GM10248 (cell line): ENCODE results near the gene NFASC.

Experiments used
- CTCF ChIA-PET: fragments of 300-600 bp; sonication (Branson Sonifier 250); formaldehyde crosslinking; extraction: SDS; loops from one replicate; lab custom pipeline; 2021; ENCODE audit warnings: antibody characterized with exemption; lab: Yijun Ruan, JAX
- POLR2A ChIA-PET: fragments of 350-650 bp; sonication (Branson Sonifier 250); formaldehyde crosslinking; extraction: SDS; loops from one replicate; lab custom pipeline; 2020; ENCODE audit warnings: antibody characterized with exemption; lab: Yijun Ruan, JAX
- DNase-seq: peaks from one replicate; pipeline ENCODE4 v3.0.0; 2012; ENCODE audit errors: extremely low spot score
- TF ChIP-seq, protein P1 (sequence below): IDR thresholded peaks from 2 replicates; pipeline ENCODE4 v1.5.1; 2012; ENCODE audit warnings: mild to moderate bottlenecking, low read depth; ENCODE audit errors: extremely low read depth, missing control alignments, control extremely low read depth

Gene NFASC

DNA sequence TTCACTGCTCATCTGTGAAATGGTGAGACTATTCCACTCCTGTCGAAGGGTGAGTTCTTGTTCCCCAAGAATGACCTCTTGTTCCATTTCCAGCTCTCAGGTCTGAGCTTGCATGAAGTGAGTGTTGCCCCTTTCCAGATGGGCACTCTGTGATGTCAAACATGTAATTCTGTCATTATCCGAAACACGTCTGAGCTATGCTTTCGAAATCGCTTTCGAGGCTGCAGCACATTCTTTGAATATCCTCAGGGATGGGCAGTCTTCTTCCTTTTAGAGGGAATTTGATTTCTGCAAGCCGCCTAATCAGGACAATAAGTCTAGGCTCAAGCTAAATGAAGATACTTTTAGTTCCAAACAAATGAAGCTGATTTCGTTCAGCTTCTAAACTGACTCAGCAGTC is 15.1 kb downstream of the NFASC start:
- no peak for DNase-seq
- TF ChIP-seq, protein P1, sequence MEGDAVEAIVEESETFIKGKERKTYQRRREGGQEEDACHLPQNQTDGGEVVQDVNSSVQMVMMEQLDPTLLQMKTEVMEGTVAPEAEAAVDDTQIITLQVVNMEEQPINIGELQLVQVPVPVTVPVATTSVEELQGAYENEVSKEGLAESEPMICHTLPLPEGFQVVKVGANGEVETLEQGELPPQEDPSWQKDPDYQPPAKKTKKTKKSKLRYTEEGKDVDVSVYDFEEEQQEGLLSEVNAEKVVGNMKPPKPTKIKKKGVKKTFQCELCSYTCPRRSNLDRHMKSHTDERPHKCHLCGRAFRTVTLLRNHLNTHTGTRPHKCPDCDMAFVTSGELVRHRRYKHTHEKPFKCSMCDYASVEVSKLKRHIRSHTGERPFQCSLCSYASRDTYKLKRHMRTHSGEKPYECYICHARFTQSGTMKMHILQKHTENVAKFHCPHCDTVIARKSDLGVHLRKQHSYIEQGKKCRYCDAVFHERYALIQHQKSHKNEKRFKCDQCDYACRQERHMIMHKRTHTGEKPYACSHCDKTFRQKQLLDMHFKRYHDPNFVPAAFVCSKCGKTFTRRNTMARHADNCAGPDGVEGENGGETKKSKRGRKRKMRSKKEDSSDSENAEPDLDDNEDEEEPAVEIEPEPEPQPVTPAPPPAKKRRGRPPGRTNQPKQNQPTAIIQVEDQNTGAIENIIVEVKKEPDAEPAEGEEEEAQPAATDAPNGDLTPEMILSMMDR = no peak
- CTCF ChIA-PET = interaction anchor here (0.8 to 1.5 kb wide), 3 partner anchors 13 to 55 kb away, joined by 4 to 5 read pairs (median 4); no protein-coding TSS in a partner anchor
- POLR2A ChIA-PET = no interaction called here

DNA sequence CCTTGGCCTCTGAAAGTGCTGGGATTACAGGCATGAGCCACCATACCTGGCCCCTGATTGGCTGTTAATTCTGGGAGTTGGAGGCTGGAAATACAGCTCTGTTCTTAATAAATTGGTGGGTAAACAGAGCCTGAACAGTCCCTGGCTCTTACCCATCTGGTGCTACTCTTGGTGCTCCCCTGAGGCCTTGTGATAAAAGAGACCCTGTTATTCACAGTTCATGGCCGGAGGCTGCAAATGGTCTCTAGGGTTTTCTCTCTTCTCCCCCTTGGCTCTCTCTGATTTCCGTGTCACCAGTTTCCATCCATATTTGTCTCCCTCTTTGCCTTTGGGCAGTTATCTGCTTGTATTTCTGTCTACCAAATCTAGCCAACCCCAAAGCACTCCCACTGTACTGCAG is 17.2 kb downstream of the NFASC start:
- ChIA-PET POLR2A (no interaction called here), CTCF (interaction anchor here (1.1 kb wide), 1 partner anchor 80 kb away, joined by 3 read pairs; no protein-coding TSS in a partner anchor)
- no peak for DNase-seq
- TF ChIP-seq, protein P1 = no peak

DNA sequence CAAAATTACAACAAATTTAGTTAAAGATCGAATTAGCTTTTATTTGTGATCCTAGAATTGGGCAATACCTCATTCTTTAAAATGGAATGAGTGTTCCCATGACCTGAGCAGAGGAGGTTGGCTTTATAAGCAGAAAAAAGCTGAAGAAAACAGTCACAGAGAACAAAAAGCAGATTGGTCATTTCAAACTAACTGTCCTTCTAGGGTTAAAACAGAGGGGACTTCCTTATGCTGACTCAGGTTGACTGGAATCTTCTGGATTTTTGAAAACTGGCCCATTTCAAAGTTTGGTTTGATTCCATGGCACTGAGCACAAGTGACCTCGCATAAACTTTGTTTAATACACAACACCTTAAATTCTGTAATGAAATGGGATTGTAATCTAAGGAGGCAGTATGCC is 17.6 kb downstream of the NFASC start:
- POLR2A ChIA-PET = no interaction called here
- CTCF ChIA-PET = interaction anchor here (1.5 kb wide), 1 partner anchor 81 kb away, joined by 3 read pairs; no protein-coding TSS in a partner anchor

DNA sequence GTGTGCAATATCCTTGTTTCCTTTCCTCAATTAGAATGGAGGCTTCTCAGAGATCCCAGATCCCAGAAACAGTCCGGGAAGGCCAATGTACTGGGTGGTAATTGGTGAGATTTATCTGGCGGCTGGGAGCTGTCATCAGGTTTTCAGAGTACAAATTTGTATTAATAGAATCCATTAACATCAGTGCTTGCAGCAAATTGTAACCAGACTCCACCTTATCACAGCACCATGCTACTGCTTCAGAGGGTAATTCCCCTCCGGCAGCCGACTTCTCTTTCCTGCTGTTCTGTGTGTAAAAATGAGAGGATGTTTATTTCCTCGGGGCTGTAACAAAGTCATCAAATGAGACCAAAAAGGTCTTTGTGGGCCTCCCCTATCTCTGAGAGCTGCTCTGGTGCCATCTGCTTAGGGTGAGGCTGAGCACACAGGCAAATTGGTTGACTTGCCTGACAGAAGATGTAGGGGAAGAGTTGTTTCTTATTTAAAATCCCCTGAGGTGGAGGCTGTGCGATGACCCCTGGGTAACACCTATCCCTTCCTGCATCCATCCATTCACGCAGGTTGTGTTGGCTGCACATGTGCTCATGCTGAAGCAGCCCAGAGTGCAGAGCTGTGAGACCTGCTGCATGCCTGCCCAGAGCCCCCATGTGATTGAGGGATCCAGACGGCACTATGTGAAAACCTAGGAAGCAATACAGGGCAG is 19.2 kb downstream of the NFASC start:
- CTCF ChIA-PET = interaction anchor here (1.5 kb wide), 1 partner anchor 82 kb away, joined by 3 read pairs; no protein-coding TSS in a partner anchor
- POLR2A ChIA-PET = no interaction called here
- TF ChIP-seq, protein P1 = no peak
- DNase-seq = no peak

More for the DNA sequence above, 17.6 kb downstream of the NFASC start:
- no peak for DNase-seq
- TF ChIP-seq, protein P1 = no peak

DNA sequence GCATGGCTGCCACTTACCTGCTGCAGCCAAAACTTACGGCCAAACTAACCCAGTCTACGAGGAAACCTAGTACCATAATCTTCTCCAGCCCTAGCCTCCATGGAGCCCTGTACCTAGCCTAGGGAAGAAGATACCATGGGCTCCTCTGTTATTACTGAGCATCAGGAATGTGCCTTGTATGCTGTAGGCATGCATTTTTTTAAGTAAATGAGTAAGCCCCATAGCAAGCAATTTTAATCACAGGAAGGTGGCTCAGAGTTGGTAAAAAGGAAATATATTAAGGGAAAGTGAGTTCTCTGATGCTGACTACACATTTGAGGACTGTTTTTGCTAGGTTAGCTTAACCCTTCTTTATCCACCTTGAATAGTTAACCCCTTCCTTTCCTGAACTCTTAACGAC is 21.2 kb downstream of the NFASC start:
- CTCF ChIA-PET = interaction anchor here (1.5 kb wide), 1 partner anchor 9 kb away, joined by 5 read pairs; no protein-coding TSS in a partner anchor
- TF ChIP-seq, protein P1 = no peak
- POLR2A ChIA-PET = no interaction called here
- no peak for DNase-seq

DNA sequence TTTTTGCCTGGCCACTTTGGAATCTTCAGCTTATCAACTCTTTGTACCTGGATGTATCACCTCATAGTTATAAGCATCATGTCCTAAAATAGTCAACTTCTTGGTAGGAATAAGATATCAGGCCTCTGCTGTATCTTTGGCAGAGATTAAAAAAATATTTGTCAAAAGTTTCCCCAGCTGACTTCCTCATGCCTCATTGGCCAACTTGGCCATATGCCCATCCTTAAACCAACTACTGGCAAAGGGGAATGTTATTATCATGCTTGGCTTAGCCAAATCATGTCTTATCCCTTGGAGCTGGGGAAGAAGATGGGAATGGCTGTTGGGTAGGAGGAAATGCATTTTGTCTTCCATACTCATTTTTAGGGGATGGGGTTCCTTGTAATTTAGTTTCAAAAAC is 23.4 kb downstream of the NFASC start:
- POLR2A ChIA-PET = no interaction called here
- TF ChIP-seq, protein P1 = no peak
- CTCF ChIA-PET = no interaction called here
- no peak for DNase-seq
